ENCODE results near the gene KCNK17.
A peak's percentile ranks its signal among the peaks of the same experiment; 100 is the strongest.

Gene KCNK17

DNA sequence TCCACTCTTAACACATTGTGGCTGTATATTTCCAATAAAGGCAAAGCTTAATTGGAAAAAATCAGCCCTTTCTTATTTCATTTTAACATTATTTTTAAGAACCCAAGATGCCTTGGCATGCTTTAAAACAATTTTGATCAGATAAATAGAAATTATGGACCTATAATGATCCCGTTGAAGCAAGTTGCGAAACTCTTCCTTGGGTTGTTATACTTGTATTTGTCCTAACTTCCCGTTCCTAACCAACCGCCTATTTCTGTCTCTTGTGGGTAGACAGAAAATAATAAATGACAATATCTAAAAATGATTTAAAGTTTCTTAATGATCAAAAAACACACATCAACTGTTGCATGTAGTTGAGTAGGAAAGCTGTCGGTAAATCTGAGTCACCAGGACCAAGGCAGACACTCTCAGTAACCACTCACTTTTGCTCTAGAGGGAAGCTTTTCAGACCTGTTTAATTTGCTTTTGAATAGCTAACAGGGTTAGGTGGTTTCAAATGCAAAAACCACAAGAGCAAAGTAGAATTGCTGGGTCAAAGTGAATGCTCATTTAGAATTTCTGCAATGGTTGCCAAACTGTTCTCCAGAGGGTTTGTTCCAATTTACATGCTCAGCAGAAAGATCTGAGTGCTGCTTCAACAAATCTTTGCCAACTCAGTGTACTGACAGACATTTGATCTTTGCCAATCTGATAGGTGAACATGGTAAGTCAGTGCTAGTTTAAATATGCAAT, 50.7 kb downstream of the KCNK17 start:
- no peak overlapping the region for H3K4me3 Mint-ChIP-seq
- no peaks in the 10 kb centered on the region for H3K9me3 Mint-ChIP-seq
- peaks cover 28 to 61% of the 10 kb centered on the region in 2 donors for H3K27me3 Mint-ChIP-seq
- no peaks in the 10 kb centered on the region for H3K36me3 Mint-ChIP-seq (ENCODE audit: insufficient read depth)
- no peaks in the 10 kb centered on the region for H3K4me1 Mint-ChIP-seq (ENCODE audit: low read depth in 2 of 2)
- DNase-seq (no peak), ATAC-seq (replicated peaks) (no peak)
- H3K27ac Mint-ChIP-seq: no peak overlapping the region

DNA sequence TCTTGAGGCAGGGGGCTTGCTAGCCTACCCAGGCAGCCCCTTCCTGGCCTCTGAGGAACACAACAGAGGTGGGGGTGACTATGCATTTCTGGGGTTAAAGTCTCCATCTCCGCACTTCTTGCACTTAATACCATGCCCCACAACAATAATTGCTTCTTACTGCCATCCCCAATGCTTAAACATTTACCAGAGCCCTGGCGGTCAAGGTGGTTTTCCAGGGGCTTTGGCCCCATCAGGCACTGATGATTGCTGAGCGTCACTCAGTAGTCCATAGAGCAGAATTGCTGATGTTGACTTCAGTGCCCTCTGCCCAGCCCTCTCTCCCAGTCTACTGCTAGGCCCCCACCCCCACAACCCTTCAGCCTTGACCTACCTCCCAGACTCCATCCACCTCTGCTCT, 52.5 kb downstream of the KCNK17 start:
- Mint-ChIP-seq H3K4me1 (ENCODE audit: low read depth in 2 of 2) (no peaks in the 10 kb centered on the region), H3K27me3 (peaks cover 28 to 63% of the 10 kb centered on the region in 2 donors), H3K9me3 (no peaks in the 10 kb centered on the region), H3K36me3 (ENCODE audit: insufficient read depth) (no peaks in the 10 kb centered on the region), H3K4me3 (no peak overlapping the region), H3K27ac (no peak overlapping the region)
- DNase-seq: no peak
- ATAC-seq (replicated peaks): no peak

DNA sequence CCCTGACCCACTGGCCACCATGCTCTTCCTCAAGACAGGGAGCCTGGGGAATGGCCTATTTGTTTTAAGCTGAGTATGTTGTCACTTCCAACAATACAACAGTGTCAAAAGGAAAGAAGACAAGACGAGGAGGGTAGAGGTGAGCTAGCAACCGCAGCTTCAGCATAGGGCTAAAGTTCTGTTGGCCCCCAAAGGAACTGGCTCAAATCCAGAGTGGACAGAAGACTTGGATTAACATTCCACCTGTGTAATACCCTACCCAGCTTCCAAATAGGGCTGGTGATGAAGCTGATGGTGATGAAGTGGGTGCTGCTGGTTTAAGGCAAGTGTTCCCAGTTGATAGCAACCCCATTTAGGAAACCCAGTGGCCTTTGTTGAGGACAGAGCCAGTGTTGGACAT, 53.3 kb downstream of the KCNK17 start:
- no peak for ATAC-seq (replicated peaks)
- H3K4me1 Mint-ChIP-seq (ENCODE audit: low read depth in 2 of 2): no peaks in the 10 kb centered on the region
- H3K9me3 Mint-ChIP-seq: no peaks in the 10 kb centered on the region
- no peak overlapping the region for H3K27ac Mint-ChIP-seq
- H3K4me3 Mint-ChIP-seq: no peak overlapping the region
- peaks cover 28 to 63% of the 10 kb centered on the region in 2 donors for H3K27me3 Mint-ChIP-seq
- H3K36me3 Mint-ChIP-seq (ENCODE audit: insufficient read depth): no peaks in the 10 kb centered on the region
- no peak for DNase-seq

DNA sequence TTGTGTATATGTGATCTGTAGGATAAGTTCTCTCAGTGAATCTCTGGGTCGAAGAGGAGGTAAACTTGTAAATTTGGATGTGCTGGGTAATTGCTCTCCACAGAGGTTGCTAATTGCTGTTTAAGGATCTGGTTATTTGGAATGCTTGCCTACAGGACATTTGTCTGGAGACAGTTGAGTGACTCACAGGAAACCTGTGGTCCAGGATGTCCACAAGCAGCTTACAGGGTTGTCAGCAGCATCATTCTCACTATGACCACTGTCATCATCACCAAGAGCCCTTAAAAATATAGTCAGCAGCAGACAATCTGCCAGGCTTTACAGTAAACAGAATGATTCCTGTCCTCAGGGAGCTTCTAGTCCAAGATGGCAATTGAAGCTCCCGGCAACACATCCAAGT, 53.8 kb downstream of the KCNK17 start:
- no peaks in the 10 kb centered on the region for H3K4me1 Mint-ChIP-seq (ENCODE audit: low read depth in 2 of 2)
- H3K9me3 Mint-ChIP-seq: no peaks in the 10 kb centered on the region
- no peak overlapping the region for H3K4me3 Mint-ChIP-seq
- peaks cover 28 to 63% of the 10 kb centered on the region in 2 donors for H3K27me3 Mint-ChIP-seq
- ATAC-seq (replicated peaks) (no peak), DNase-seq (no peak)
- H3K27ac Mint-ChIP-seq: no peak overlapping the region
- H3K36me3 Mint-ChIP-seq (ENCODE audit: insufficient read depth): no peaks in the 10 kb centered on the region

DNA sequence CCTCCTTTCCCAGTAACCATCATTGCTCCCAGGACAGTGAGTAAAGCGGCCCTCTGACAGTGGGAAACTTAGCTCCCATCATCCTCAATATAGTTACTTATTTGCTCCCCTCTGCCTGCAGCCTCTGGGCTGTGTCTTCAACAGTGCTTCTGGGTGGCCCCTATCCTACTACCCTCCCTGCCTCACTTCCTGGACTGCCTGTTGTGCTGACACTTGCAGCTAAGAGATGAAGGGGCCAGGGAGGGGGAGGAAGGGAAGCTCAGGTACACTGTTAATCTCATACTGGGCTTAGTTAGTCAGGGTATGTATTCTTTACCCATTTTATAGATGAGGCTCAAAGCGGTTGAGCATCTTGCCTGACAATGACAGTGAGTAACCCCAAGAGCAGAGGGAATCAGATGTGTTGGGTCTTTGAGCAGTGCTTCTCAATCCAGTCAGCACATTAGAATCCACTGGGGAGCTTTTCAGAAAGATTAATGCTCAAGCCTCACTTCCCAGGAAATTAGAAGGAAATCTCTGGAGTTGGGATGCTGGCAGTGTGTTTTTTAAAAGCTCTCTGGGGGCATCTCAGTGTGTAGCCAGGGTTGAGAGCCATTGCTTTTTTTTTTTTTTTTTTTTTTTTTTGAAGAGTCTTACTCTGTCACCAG, 57.8 kb downstream of the KCNK17 start:
- peak overlapping the region in 1 of 2 donors; percentile 55 for H3K27ac Mint-ChIP-seq

DNA sequence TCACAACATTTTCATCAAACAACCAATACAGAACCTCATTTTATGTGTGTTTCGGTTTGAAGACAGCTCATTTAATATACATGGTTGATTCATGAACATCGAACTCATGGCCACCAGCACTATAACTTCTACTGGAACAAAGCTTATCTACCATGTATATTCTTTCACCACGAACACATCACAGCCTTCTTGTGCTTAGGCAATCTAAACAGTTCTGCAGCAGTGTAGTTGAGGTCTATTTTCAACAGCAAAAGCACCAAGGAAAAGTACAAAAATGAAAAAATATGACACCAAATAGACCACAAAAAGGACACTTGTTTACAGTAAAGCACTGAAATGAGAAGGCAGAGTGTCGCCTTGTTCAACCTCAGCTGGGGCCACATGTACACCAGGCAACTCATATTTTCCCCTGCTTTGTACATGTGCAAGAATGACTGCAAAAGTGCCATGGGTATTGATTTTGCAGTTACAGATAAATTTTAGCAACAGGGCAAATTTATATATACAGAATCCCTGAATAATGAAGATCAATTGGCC, 59.2 kb downstream of the KCNK17 start:
- Mint-ChIP-seq H3K4me3 (no peak overlapping the region), H3K27ac (no peak overlapping the region), H3K9me3 (no peaks in the 10 kb centered on the region), H3K36me3 (ENCODE audit: insufficient read depth) (no peaks in the 10 kb centered on the region), H3K27me3 (peaks cover 11 to 37% of the 10 kb centered on the region in 2 donors), H3K4me1 (ENCODE audit: low read depth in 2 of 2) (no peaks in the 10 kb centered on the region)
- ATAC-seq (replicated peaks) (no peak), DNase-seq (no peak)

More for the DNA sequence above, 57.8 kb downstream of the KCNK17 start:
- Mint-ChIP-seq H3K4me1 (ENCODE audit: low read depth in 2 of 2) (no peaks in the 10 kb centered on the region), H3K27me3 (peaks cover 23 to 50% of the 10 kb centered on the region in 2 donors), H3K9me3 (no peaks in the 10 kb centered on the region), H3K36me3 (ENCODE audit: insufficient read depth) (no peaks in the 10 kb centered on the region), H3K4me3 (no peak overlapping the region)
- no peak for ATAC-seq (replicated peaks)
- DNase-seq: no peak

DNA sequence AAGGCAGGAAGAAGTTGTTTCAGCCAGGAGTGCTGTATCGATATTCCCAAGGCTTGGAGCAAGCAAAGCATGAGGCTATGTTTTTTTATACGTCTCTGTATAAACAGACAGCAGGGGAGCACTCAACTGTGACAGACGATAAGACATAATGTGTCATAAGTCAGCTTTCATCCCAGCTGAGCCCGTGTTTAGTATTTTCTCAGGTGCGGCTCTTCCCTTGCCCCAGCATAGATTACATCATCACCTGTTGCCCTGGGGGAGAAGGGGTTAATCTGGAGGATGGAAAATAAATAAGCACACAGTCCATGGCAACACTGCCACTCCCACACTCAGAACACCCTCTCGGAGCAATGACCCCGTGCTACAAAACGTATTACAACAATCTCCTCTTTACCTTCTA, 62.8 kb downstream of the KCNK17 start:
- peaks cover 6% of the 10 kb centered on the region in 2 donors for H3K4me1 Mint-ChIP-seq (ENCODE audit: low read depth in 2 of 2)
- H3K9me3 Mint-ChIP-seq: no peaks in the 10 kb centered on the region
- DNase-seq (no peak), ATAC-seq (replicated peaks) (no peak)
- H3K27ac Mint-ChIP-seq: no peak overlapping the region
- no peak overlapping the region for H3K4me3 Mint-ChIP-seq
- H3K27me3 Mint-ChIP-seq: peaks cover 4 to 7% of the 10 kb centered on the region in 2 donors
- H3K36me3 Mint-ChIP-seq (ENCODE audit: insufficient read depth): no peaks in the 10 kb centered on the region

DNA sequence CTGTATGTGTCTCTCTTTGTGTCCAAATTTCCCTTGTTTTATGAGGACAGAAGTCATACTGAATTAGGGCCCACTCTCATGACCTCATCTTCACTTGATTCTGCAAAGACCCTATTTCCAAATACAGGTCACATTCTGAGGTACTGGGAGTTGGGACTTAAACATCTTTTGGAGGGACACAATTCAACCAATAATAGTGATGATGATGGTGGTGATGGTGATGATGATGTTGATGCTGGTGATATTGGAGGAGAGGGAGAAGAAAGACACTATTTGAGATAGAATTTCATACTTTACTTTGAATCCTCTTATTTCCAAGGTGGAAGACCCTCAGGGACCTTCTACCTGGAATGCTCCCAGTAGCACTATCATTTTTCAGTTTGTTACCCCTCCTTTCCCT, 63.7 kb downstream of the KCNK17 start:
- no peak overlapping the region for H3K27ac Mint-ChIP-seq
- H3K27me3 Mint-ChIP-seq: peaks cover 4 to 7% of the 10 kb centered on the region in 2 donors
- DNase-seq (no peak), ATAC-seq (replicated peaks) (no peak)
- no peak overlapping the region for H3K4me3 Mint-ChIP-seq
- H3K4me1 Mint-ChIP-seq (ENCODE audit: low read depth in 2 of 2): peaks cover 6% of the 10 kb centered on the region in 2 donors
- no peaks in the 10 kb centered on the region for H3K9me3 Mint-ChIP-seq
- no peaks in the 10 kb centered on the region for H3K36me3 Mint-ChIP-seq (ENCODE audit: insufficient read depth)

DNA sequence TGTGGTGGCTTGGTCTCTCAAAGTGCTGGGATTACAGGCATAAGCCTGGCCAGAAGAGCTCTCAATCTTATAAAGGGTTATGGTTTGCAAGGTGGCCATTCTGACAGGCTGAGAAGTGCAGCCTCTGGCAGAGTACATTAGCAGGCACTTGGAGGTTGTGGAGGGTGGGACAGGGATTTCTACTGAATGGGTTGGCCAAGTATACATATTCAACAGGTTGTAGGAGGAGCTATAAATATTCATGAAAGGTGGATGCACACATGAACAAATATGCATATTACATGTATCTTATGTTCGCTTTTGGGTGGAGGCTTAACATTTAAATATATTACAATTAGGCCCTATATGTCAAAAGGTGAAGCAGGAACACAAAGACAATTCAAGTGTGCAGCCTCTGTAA, 64.9 kb downstream of the KCNK17 start:
- ATAC-seq (replicated peaks): no peak

More for the DNA sequence above, 64.9 kb downstream of the KCNK17 start:
- DNase-seq: no peak
- Mint-ChIP-seq H3K27me3 (peaks cover 0 to 7% of the 10 kb centered on the region in 2 donors), H3K36me3 (ENCODE audit: insufficient read depth) (no peaks in the 10 kb centered on the region), H3K27ac (no peak overlapping the region), H3K4me3 (no peak overlapping the region), H3K9me3 (no peaks in the 10 kb centered on the region), H3K4me1 (ENCODE audit: low read depth in 2 of 2) (peaks cover 6% of the 10 kb centered on the region in 2 donors)

Data from effector memory CD8-positive, alpha-beta T cell (primary cell).